ENCODE data around the gene ACVR1. TPM values are rescaled to one million over a fixed set of nuclear protein-coding genes. Genes with fewer than 3 reads are reported as not detected.
A peak's percentile ranks its signal among the peaks of the same experiment; 100 is the strongest.

Gene ACVR1
- total and polyA plus RNA-seq, 2 donors (not counting 3 experiments of a cell fraction or from before 2014, with no cell fraction given): 24.8 to 33.6 TPM

GRCh38 chr2:157805519-157805918 is 70.6 kb downstream of the ACVR1 start:
- no peaks in the 10 kb centered on the region for H3K36me3 ChIP-seq (ENCODE audit: control insufficient read depth in 2 of 2, extremely low read depth in 1 of 2, insufficient read depth in 2 of 2, low read length in 2 of 2)
- FAIRE-seq (peak; percentile 63), DNase-seq (ENCODE audit: low read depth, low spot score) (no peak)
- H3K27me3 ChIP-seq (ENCODE audit: control insufficient read depth in 2 of 2, insufficient read depth in 2 of 2, low read length in 2 of 2): no peaks in the 10 kb centered on the region
- ChIA-PET POLR2A (no interaction called here), CTCF (no interaction called here)
- H3K27ac ChIP-seq (ENCODE audit: insufficient read depth, low read depth, low read length): no peak overlapping the region
- H3K4me3 ChIP-seq (replicated peaks in 1 of 3; ENCODE audit: insufficient read depth in 1 of 3, low read depth in 1 of 3, low read length in 3 of 3): no peak overlapping the region
- H3K4me2 ChIP-seq (ENCODE audit: insufficient read depth, low read length): no peak overlapping the region
- peaks cover 8% of the 10 kb centered on the region for H3K4me1 ChIP-seq (ENCODE audit: control insufficient read depth, extremely low read depth, insufficient read depth, low read length)
- H3K9ac ChIP-seq (replicated peaks; ENCODE audit: extremely low read depth, insufficient read depth, low read length): no peak overlapping the region
- H2AFZ ChIP-seq (ENCODE audit: low read depth, low read length): no peak overlapping the region
- H3K79me2 ChIP-seq (ENCODE audit: control insufficient read depth, insufficient read depth, low read length): no peaks in the 10 kb centered on the region
- BruUV-seq (replicated peaks): no TSS peak
- TF ChIP-seq POLR2AphosphoS5 (IDR thresholded peaks at IDR 0.05; ENCODE audit: insufficient read depth, low read depth, low read length): no peak
- no peak for TF ChIP-seq EZH2 (IDR thresholded peaks at IDR 0.05; ENCODE audit: borderline replicate concordance, low read depth, low read length, severe bottlenecking)
- no peak for TF ChIP-seq JUN (IDR thresholded peaks at IDR 0.05; ENCODE audit: borderline replicate concordance, insufficient read depth, insufficient read length, low read depth)
- TF ChIP-seq FOS (IDR thresholded peaks at IDR 0.05; ENCODE audit: borderline replicate concordance, insufficient read depth, low read length): no peak
- no peak for TF ChIP-seq GATA2 (IDR thresholded peaks at IDR 0.05; ENCODE audit: insufficient read depth, insufficient read length, low read depth, low read length)
- no peak for TF ChIP-seq MAX (IDR thresholded peaks at IDR 0.05; ENCODE audit: insufficient read depth, insufficient read length)
- no peak for TF ChIP-seq MYC (IDR thresholded peaks at IDR 0.05; ENCODE audit: low read depth, low read length)
- TF ChIP-seq CTCF (IDR thresholded peaks at IDR 0.05; ENCODE audit: extremely low read depth in 1 of 2, insufficient read depth in 1 of 2, low read depth in 1 of 2, low read length in 2 of 2): no peak
- TF ChIP-seq POLR2A (IDR thresholded peaks at IDR 0.05; ENCODE audit: low read depth, low read length): no peak
- intact Hi-C loops (cut with micrococcal nuclease) (no loop called here), dilution Hi-C loops (cut with MboI; ENCODE audit: extremely low pct_ligation_motif_present, low sequenced_read_pairs) (no loop called here)
- H3K9me3 ChIP-seq (replicated peaks; ENCODE audit: control insufficient read depth, insufficient read depth, low read length): no peaks in the 10 kb centered on the region
- no peaks in the 10 kb centered on the region for H4K20me1 ChIP-seq (replicated peaks; ENCODE audit: control insufficient read depth, extremely low read depth, insufficient read depth, low read length)
- H3K9me1 ChIP-seq (replicated peaks; ENCODE audit: control insufficient read depth, extremely low read depth, insufficient read depth, low read length): no peaks in the 10 kb centered on the region

Measured in endothelial cell of umbilical vein (primary cell).